Activated naive CD4-positive, alpha-beta T cell treated with anti-CD3 and anti-CD28 coated beads for 36 hours (primary cell): ENCODE data around the gene NDFIP1. TPM values are rescaled to one million over a fixed set of nuclear protein-coding genes. Genes with fewer than 3 reads are reported as not detected.

Experiments
- CTCF ChIA-PET: fragments of 350-600 bp; sonication (Branson Sonifier 250); formaldehyde crosslinking; loops from one replicate; lab custom pipeline; 2021; ENCODE audit warnings: antibody characterized with exemption; lab: Charles Lee
- DNase-seq: peaks from one replicate; pipeline ENCODE4 v3.0.0-alpha.2; 2020
- H3K27ac Mint-ChIP-seq: one replicate; pipeline ENCODE4 v1.8.0; 2021; ENCODE audit warnings: mild to moderate bottlenecking, mixed read lengths
- H3K27me3 Mint-ChIP-seq: one replicate; pipeline ENCODE4 v1.8.0; 2021; ENCODE audit warnings: low read depth, mixed read lengths
- H3K36me3 Mint-ChIP-seq: one replicate; pipeline ENCODE4 v1.8.0; 2021; ENCODE audit warnings: low read depth, mixed read lengths
- H3K4me1 Mint-ChIP-seq: one replicate; pipeline ENCODE4 v1.8.0; 2021; ENCODE audit warnings: low read depth, mixed read lengths
- H3K4me3 Mint-ChIP-seq: one replicate; pipeline ENCODE4 v1.8.0; 2021; ENCODE audit warnings: mild to moderate bottlenecking, moderate library complexity, mixed read lengths
- H3K9me3 Mint-ChIP-seq: one replicate; pipeline ENCODE4 v1.8.0; 2021; ENCODE audit warnings: mixed read lengths
- intact Hi-C: fragments of 100-400 bp; cut with micrococcal nuclease; formaldehyde crosslinking; loops from one replicate; pipeline ENCODE4 v1.15.1; 2023
- total RNA-seq, 2 experiments: library from RNA; stranded (reverse); gene quantifications; one replicate each; pipeline ENCODE4 v1.2.3, GENCODE V29; 2021

The NDFIP1 gene
- total RNA-seq, 2 experiments from 2014 or later: 103 to 104 TPM

GRCh38 chr5:142095651-142096330 is 12.8 kb upstream of the NDFIP1 start:
- intact Hi-C loops: loop anchor here (1.0 to 10.0 kb wide), 9 partner anchors 9 to 729 kb away; partner anchors contain the start of gene NDFIP1
- Mint-ChIP-seq H3K36me3 (no peaks in the 10 kb centered on the region), H3K4me3 (peak overlapping the region; percentile 48), H3K9me3 (no peaks in the 10 kb centered on the region), H3K27ac (peak overlapping the region; percentile 96), H3K4me1 (peaks cover 81% of the 10 kb centered on the region), H3K27me3 (no peaks in the 10 kb centered on the region)
- CTCF ChIA-PET: interaction anchor here (0.6 to 5.6 kb wide), 11 partner anchors 8 to 89 kb away, joined by 3 to 36 read pairs (median 4); partner anchors contain the start of gene NDFIP1
- peak; percentile 95 for DNase-seq

GRCh38 chr5:142096382-142096781 is 12.2 kb upstream of the NDFIP1 start:
- Mint-ChIP-seq H3K9me3 (no peaks in the 10 kb centered on the region), H3K4me1 (peaks cover 82% of the 10 kb centered on the region), H3K27ac (peak overlapping the region; percentile 96), H3K36me3 (no peaks in the 10 kb centered on the region), H3K4me3 (no peak overlapping the region), H3K27me3 (no peaks in the 10 kb centered on the region)
- intact Hi-C loops: loop anchor here (5.0 to 10.0 kb wide), 3 partner anchors 261 to 728 kb away; no protein-coding TSS in a partner anchor
- DNase-seq: no peak
- CTCF ChIA-PET: interaction anchor here (0.9 to 5.6 kb wide), 8 partner anchors 9 to 88 kb away, joined by 3 to 36 read pairs (median 4); partner anchors contain the start of gene NDFIP1

GRCh38 chr5:142097681-142098080 is 10.9 kb upstream of the NDFIP1 start:
- H3K36me3 Mint-ChIP-seq: no peaks in the 10 kb centered on the region
- intact Hi-C loops: loop anchor here (5.0 to 10.0 kb wide), 3 partner anchors 260 to 727 kb away; no protein-coding TSS in a partner anchor
- H3K4me3 Mint-ChIP-seq: peak overlapping the region; percentile 27
- no peaks in the 10 kb centered on the region for H3K9me3 Mint-ChIP-seq
- CTCF ChIA-PET: interaction anchor here (1.0 to 1.6 kb wide), 4 partner anchors 8 to 13 kb away, joined by 3 to 6 read pairs (median 5); no protein-coding TSS in a partner anchor
- peak; percentile 66 for DNase-seq
- peak overlapping the region; percentile 96 for H3K27ac Mint-ChIP-seq
- H3K27me3 Mint-ChIP-seq: no peaks in the 10 kb centered on the region
- H3K4me1 Mint-ChIP-seq: peaks cover 76% of the 10 kb centered on the region

GRCh38 chr5:142098275-142098674 is 10.3 kb upstream of the NDFIP1 start:
- Mint-ChIP-seq H3K27me3 (no peaks in the 10 kb centered on the region), H3K9me3 (no peaks in the 10 kb centered on the region), H3K4me1 (peaks cover 76% of the 10 kb centered on the region), H3K36me3 (no peaks in the 10 kb centered on the region), H3K4me3 (peak overlapping the region; percentile 27), H3K27ac (peak overlapping the region; percentile 96)
- CTCF ChIA-PET: interaction anchor here (1.3 to 1.6 kb wide), 2 partner anchors 7 to 12 kb away, joined by 3 to 5 read pairs; no protein-coding TSS in a partner anchor
- no peak for DNase-seq
- intact Hi-C loops: loop anchor here (5.0 to 10.0 kb wide), 3 partner anchors 259 to 727 kb away; no protein-coding TSS in a partner anchor

GRCh38 chr5:142098931-142099330 is 9.6 kb upstream of the NDFIP1 start:
- Mint-ChIP-seq H3K36me3 (no peaks in the 10 kb centered on the region), H3K4me3 (no peak overlapping the region), H3K27ac (no peak overlapping the region), H3K9me3 (no peaks in the 10 kb centered on the region), H3K4me1 (peaks cover 71% of the 10 kb centered on the region), H3K27me3 (no peaks in the 10 kb centered on the region)
- intact Hi-C loops: loop anchor here (5.0 to 10.0 kb wide), 3 partner anchors 258 to 726 kb away; no protein-coding TSS in a partner anchor
- CTCF ChIA-PET: no interaction called here
- no peak for DNase-seq

DNA sequence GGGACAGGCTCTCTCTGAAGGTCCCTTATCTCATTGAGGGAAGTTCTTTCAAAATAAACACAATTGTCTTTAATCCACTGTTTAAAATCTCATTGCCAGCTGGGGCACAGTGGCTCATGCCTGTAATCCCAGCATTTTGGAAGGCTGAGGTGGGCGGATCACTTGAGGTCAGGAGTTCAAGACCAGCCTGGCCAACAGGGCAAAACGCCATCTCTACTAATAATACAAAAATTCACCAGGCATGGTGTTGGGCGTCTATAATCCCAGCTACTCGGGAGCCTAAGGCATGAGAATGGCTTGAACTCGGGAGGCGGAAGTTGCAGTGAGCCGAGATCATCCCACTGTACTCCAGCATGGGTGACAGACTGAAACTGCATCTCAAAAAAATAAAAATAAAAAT is 8.3 kb upstream of the NDFIP1 start:
- H3K9me3 Mint-ChIP-seq: no peaks in the 10 kb centered on the region
- H3K27ac Mint-ChIP-seq: no peak overlapping the region
- CTCF ChIA-PET: no interaction called here
- peaks cover 69% of the 10 kb centered on the region for H3K4me1 Mint-ChIP-seq
- H3K4me3 Mint-ChIP-seq: no peak overlapping the region
- intact Hi-C loops: no loop called here
- H3K27me3 Mint-ChIP-seq: no peaks in the 10 kb centered on the region
- no peaks in the 10 kb centered on the region for H3K36me3 Mint-ChIP-seq
- DNase-seq: no peak

DNA sequence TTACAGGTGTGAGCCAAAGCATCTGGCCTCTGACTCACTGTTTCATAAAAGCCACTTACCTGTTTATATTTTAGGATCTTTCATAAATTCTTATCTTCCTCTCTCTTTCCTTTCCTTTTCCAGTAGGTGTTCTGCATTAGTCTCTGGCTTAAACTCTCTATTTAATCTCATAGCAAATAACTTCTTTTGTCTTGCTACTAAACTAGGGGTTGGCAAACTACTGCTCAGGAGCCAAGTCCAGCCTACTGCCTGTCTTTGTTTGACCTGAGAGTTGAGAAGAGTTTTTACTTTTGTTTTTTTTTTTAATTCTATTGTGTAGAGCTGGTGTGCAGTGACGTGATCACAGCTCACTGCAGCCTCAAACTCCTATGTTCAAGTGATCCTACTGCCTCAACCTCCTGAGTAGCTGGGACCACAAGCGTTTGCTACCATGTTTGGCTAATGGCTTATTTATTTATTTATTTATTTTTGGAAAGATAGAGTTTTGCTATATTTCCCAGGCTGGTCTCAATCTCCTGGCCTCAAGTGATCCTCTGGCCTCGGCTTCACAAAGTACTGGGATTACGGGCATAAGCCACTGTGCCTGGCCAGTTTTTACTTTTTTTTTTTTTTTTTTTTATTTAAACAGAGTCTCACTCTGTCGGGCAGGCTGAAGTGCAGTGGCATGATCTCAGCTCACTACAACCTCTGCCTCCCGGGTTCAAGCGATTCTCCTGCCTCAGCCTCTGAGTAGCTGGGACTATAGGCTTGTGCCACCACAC is 5.4 kb upstream of the NDFIP1 start:
- intact Hi-C loops: no loop called here
- CTCF ChIA-PET: interaction anchor here (0.6 to 7.7 kb wide), 6 partner anchors 8 to 111 kb away, joined by 3 to 121 read pairs (median 4); partner anchors contain the start of gene GNPDA1
- peaks cover 73% of the 10 kb centered on the region for H3K4me1 Mint-ChIP-seq

DNA sequence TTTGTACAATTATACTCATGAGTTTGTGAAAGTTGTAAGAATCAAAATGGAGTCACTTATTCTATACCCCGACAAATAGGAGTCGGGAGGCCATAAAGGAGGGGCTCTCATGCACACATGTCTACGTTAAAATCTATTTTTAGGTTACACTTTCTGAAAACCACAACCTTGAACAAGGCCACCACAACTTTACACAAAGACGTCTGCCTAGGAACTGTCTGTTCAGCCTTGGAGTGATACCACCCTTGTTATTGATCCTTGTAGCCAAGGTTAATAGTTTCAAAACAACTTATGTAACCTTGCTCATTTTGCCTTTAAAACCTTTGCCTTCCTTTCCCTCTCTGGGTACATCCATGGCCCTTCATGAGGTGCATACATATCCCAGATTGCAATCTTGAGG is 4.1 kb upstream of the NDFIP1 start:
- intact Hi-C loops: loop anchor here (1.0 kb wide), 1 partner anchor 9 kb away; no protein-coding TSS in a partner anchor
- Mint-ChIP-seq H3K36me3 (peaks cover 4% of the 10 kb centered on the region), H3K27me3 (no peaks in the 10 kb centered on the region), H3K9me3 (no peaks in the 10 kb centered on the region), H3K27ac (peak overlapping the region; percentile 97), H3K4me3 (peak overlapping the region; percentile 14), H3K4me1 (peaks cover 63% of the 10 kb centered on the region)
- DNase-seq: peak; percentile 37
- CTCF ChIA-PET: interaction anchor here (1.1 to 7.7 kb wide), 2 partner anchors 9 to 89 kb away, joined by 3 to 121 read pairs; partner anchors contain the start of gene GNPDA1

More for the DNA sequence above, 5.4 kb upstream of the NDFIP1 start:
- Mint-ChIP-seq H3K27ac (peak overlapping the region; percentile 38), H3K27me3 (no peaks in the 10 kb centered on the region), H3K4me3 (no peak overlapping the region), H3K9me3 (no peaks in the 10 kb centered on the region), H3K36me3 (no peaks in the 10 kb centered on the region)
- DNase-seq: no peak

GRCh38 chr5:142106061-142106460 is 2.5 kb upstream of the NDFIP1 start:
- no peak for DNase-seq
- H3K27me3 Mint-ChIP-seq: no peaks in the 10 kb centered on the region
- H3K27ac Mint-ChIP-seq: peak overlapping the region; percentile 97
- H3K36me3 Mint-ChIP-seq: peaks cover 19% of the 10 kb centered on the region
- CTCF ChIA-PET: interaction anchor here (1.1 to 7.7 kb wide), 4 partner anchors 9 to 91 kb away, joined by 3 to 121 read pairs (median 4); partner anchors contain the start of gene GNPDA1
- no peaks in the 10 kb centered on the region for H3K9me3 Mint-ChIP-seq
- peaks cover 55% of the 10 kb centered on the region for H3K4me1 Mint-ChIP-seq
- H3K4me3 Mint-ChIP-seq: no peak overlapping the region
- intact Hi-C loops: loop anchor here (5.0 kb wide), 1 partner anchor 696 kb away; no protein-coding TSS in a partner anchor

- intact Hi-C loops: loop anchor here (5.0 kb wide), 1 partner anchor 695 kb away; no protein-coding TSS in a partner anchor
- peak overlapping the region; percentile 97 for H3K27ac Mint-ChIP-seq
- H3K4me1 Mint-ChIP-seq: peaks cover 62% of the 10 kb centered on the region
- peak overlapping the region; percentile 86 for H3K4me3 Mint-ChIP-seq
- H3K36me3 Mint-ChIP-seq: peaks cover 26% of the 10 kb centered on the region
- H3K27me3 Mint-ChIP-seq: no peaks in the 10 kb centered on the region
- CTCF ChIA-PET: interaction anchor here (0.8 to 7.7 kb wide), 8 partner anchors 10 to 138 kb away, joined by 3 to 121 read pairs (median 5); partner anchors contain the start of genes GNPDA1 and RNF14
- DNase-seq: no peak
- H3K9me3 Mint-ChIP-seq: peaks cover 2% of the 10 kb centered on the region
Measured at GRCh38 chr5:142107036-142107735, 1.4 kb upstream of the NDFIP1 start.
